ENCODE data around the gene RAB3IL1.

The RAB3IL1 gene

DNA sequence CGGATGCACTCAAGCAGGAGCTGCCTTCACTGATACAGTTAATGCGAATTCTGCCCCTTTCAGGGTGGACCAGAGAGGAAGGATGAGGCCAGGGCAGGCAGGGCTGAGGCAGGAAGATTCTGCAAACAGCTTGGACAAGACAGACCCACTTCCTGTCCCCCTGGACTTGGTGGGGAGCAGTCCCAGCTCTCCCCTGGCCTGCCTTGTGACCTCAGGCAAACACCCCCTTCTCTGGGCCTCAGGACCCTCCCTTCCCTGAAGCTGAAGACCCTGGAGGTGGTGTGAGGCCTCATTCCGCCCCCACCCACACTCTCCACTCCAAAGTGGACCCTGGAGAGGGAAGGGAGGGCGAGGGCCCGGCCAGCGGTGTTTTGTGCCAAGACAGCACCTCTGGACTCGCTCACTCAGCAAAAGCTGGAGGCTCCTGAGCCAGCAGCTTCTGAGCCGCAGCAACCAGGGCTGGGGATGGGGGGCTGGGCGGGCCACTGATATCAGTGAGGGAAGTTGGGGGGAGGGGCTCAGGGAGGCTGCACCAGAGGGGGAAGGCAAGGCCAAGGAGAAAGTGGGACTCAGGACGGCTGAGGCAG, 8.5 kb downstream of the RAB3IL1 start:
- peaks cover 8% of the 10 kb centered on the region for H3K4me1 ChIP-seq (ENCODE audit: control insufficient read depth, insufficient read depth, low read length, poor library complexity, severe bottlenecking)
- 53 to 77% methylated on average over 5 to 6 of the region's 10 CpGs for WGBS, 2 experiments (ENCODE audit: insufficient coverage in 2 of 2)
- peak overlapping the region; percentile 59 for H3K27ac ChIP-seq (ENCODE audit: low read depth, low read length, severe bottlenecking)
- H3K36me3 ChIP-seq (ENCODE audit: control insufficient read depth, insufficient read depth, low read length), result no peaks in the 10 kb centered on the region
- H3K9me3 ChIP-seq (ENCODE audit: control insufficient read depth, low read length), result no peaks in the 10 kb centered on the region
- H3K4me3 ChIP-seq (ENCODE audit: extremely low read depth, insufficient read depth, low read length, poor library complexity, severe bottlenecking), result no peak overlapping the region

DNA sequence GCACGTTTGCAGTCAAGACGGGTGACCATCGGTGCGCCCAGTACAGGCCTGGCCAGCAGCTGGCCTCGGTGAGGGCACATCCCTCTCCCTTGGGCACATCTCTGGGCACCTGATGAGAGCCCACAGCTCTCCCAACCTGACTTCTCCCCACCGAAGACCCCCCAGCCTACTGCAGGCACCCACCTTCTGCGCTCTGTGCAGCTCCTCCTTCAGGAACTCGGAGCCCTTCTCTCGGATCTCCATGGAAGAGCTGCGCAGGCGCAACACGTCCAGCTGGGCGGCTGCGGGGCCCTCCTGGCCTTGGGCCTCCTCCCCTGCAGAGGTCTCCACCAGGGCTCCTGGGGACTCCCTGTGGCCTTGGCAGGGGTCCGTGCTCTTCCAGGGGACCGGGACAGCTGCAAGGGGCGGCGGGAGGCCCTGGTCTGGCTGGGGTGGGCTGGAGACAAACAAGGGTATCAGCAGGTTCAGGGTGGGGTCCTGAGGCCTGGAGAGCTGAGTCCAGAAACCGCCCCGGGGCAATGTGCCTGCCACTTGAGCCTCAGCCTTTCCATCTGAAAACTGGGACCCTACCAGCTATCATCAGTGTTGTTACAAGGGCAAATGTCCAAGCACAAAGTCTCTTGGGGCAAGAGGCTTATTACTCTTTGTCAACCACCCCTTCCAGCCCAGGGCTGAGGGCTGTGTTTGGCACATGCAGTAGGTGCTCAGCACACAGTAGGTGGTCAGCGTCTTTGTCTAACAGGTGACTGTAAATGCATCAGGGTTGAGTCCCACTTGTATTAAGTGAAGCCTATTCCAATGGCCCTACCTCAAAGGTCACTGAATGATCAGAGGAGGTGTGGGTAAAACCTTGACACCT, 9.3 kb downstream of the RAB3IL1 start:
- peaks cover 8% of the 10 kb centered on the region for H3K4me1 ChIP-seq (ENCODE audit: control insufficient read depth, insufficient read depth, low read length, poor library complexity, severe bottlenecking)
- 94 to 95% methylated on average over 19 to 21 of the region's 21 CpGs for WGBS, 2 experiments (ENCODE audit: insufficient coverage in 2 of 2)
- no peak overlapping the region for H3K27ac ChIP-seq (ENCODE audit: low read depth, low read length, severe bottlenecking)
- H3K4me3 ChIP-seq (ENCODE audit: extremely low read depth, insufficient read depth, low read length, poor library complexity, severe bottlenecking), result no peak overlapping the region
- no peaks in the 10 kb centered on the region for H3K9me3 ChIP-seq (ENCODE audit: control insufficient read depth, low read length)
- H3K36me3 ChIP-seq (ENCODE audit: control insufficient read depth, insufficient read depth, low read length), result no peaks in the 10 kb centered on the region

DNA sequence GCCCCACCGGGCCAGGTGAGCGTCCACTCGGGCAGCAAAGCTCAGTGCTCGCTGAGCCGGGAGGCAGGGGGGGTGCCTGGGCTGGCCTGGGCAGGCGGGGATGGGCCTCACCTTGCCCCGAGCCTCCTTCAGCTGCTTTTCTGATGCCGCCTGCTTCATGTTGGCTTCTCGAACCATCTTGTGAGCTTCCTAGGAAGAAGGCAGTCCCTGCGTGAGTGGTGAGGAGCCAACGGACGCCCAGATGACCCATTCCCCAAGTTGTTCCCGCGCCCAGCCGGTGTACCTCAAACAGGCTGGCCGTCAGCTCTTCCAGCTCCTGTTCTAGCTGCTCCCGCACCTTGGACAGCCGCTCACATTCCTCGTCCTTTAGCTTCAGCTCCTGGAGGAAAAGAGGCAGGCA, 10.1 kb downstream of the RAB3IL1 start:
- 93 to 95% methylated on average over 16 to 19 of the region's 19 CpGs for WGBS, 2 experiments (ENCODE audit: insufficient coverage in 2 of 2)
- Histone ChIP-seq H3K4me3 (ENCODE audit: extremely low read depth, insufficient read depth, low read length, poor library complexity, severe bottlenecking) (no peak overlapping the region), H3K27ac (ENCODE audit: low read depth, low read length, severe bottlenecking) (no peak overlapping the region), H3K9me3 (ENCODE audit: control insufficient read depth, low read length) (no peaks in the 10 kb centered on the region), H3K4me1 (ENCODE audit: control insufficient read depth, insufficient read depth, low read length, poor library complexity, severe bottlenecking) (peaks cover 8% of the 10 kb centered on the region), H3K36me3 (ENCODE audit: control insufficient read depth, insufficient read depth, low read length) (no peaks in the 10 kb centered on the region)

DNA sequence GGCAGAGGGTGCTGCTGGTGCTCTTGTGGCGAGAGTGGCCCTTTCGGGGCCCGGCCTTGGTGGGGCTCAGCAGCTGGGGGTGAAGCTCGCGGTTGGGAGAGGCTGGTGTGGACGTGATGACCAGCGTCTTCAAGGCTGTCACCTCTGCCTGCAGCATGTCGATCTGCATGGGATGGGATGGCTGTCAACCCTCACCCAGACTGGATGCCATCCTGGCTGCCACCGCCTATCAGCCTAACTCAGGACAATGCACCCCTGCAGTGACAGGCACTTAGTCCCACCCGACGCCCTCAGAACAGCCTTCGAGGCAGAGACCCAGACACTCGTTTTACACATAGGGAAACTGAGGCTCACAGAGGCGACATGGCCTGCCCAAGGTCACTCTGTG, 10.8 kb downstream of the RAB3IL1 start:
- Histone ChIP-seq H3K4me3 (ENCODE audit: extremely low read depth, insufficient read depth, low read length, poor library complexity, severe bottlenecking) (no peak overlapping the region), H3K9me3 (ENCODE audit: control insufficient read depth, low read length) (no peaks in the 10 kb centered on the region), H3K4me1 (ENCODE audit: control insufficient read depth, insufficient read depth, low read length, poor library complexity, severe bottlenecking) (peaks cover 8% of the 10 kb centered on the region), H3K36me3 (ENCODE audit: control insufficient read depth, insufficient read depth, low read length) (no peaks in the 10 kb centered on the region), H3K27ac (ENCODE audit: low read depth, low read length, severe bottlenecking) (no peak overlapping the region)
- 88 to 89% methylated on average over 14 of the region's 14 CpGs for WGBS, 2 experiments (ENCODE audit: insufficient coverage in 2 of 2)

- 92 to 93% methylated on average over 7 to 13 of the region's 14 CpGs for WGBS, 2 experiments (ENCODE audit: insufficient coverage in 2 of 2)
- Histone ChIP-seq H3K27ac (ENCODE audit: low read depth, low read length, severe bottlenecking) (no peak overlapping the region), H3K36me3 (ENCODE audit: control insufficient read depth, insufficient read depth, low read length) (no peaks in the 10 kb centered on the region), H3K4me1 (ENCODE audit: control insufficient read depth, insufficient read depth, low read length, poor library complexity, severe bottlenecking) (peaks cover 8% of the 10 kb centered on the region), H3K4me3 (ENCODE audit: extremely low read depth, insufficient read depth, low read length, poor library complexity, severe bottlenecking) (no peak overlapping the region), H3K9me3 (ENCODE audit: control insufficient read depth, low read length) (no peaks in the 10 kb centered on the region)
Observed at GRCh38 chr11:61905801-61906521, 11.4 kb downstream of the RAB3IL1 start.

- no peaks in the 10 kb centered on the region for H3K9me3 ChIP-seq (ENCODE audit: control insufficient read depth, low read length)
- peaks cover 8% of the 10 kb centered on the region for H3K4me1 ChIP-seq (ENCODE audit: control insufficient read depth, insufficient read depth, low read length, poor library complexity, severe bottlenecking)
- no peak overlapping the region for H3K4me3 ChIP-seq (ENCODE audit: extremely low read depth, insufficient read depth, low read length, poor library complexity, severe bottlenecking)
- no peak overlapping the region for H3K27ac ChIP-seq (ENCODE audit: low read depth, low read length, severe bottlenecking)
- 94% methylated on average over 13 of the region's 13 CpGs for WGBS, 2 experiments (ENCODE audit: insufficient coverage in 2 of 2)
- H3K36me3 ChIP-seq (ENCODE audit: control insufficient read depth, insufficient read depth, low read length), result no peaks in the 10 kb centered on the region
Observed at GRCh38 chr11:61905067-61905696, 12.2 kb downstream of the RAB3IL1 start.

GRCh38 chr11:61904539-61905048, 12.8 kb downstream of the RAB3IL1 start:
- no peaks in the 10 kb centered on the region for H3K36me3 ChIP-seq (ENCODE audit: control insufficient read depth, insufficient read depth, low read length)
- H3K4me3 ChIP-seq (ENCODE audit: extremely low read depth, insufficient read depth, low read length, poor library complexity, severe bottlenecking), result no peak overlapping the region
- no peak overlapping the region for H3K27ac ChIP-seq (ENCODE audit: low read depth, low read length, severe bottlenecking)
- WGBS, 2 experiments (ENCODE audit: insufficient coverage in 2 of 2), result 54 to 72% methylated on average over 9 to 17 of the region's 19 CpGs
- no peaks in the 10 kb centered on the region for H3K9me3 ChIP-seq (ENCODE audit: control insufficient read depth, low read length)
- H3K4me1 ChIP-seq (ENCODE audit: control insufficient read depth, insufficient read depth, low read length, poor library complexity, severe bottlenecking), result peaks cover 8% of the 10 kb centered on the region

- H3K9me3 ChIP-seq (ENCODE audit: control insufficient read depth, low read length), result no peaks in the 10 kb centered on the region
- H3K36me3 ChIP-seq (ENCODE audit: control insufficient read depth, insufficient read depth, low read length), result no peaks in the 10 kb centered on the region
- peaks cover 6% of the 10 kb centered on the region for H3K4me1 ChIP-seq (ENCODE audit: control insufficient read depth, insufficient read depth, low read length, poor library complexity, severe bottlenecking)
- H3K27ac ChIP-seq (ENCODE audit: low read depth, low read length, severe bottlenecking), result no peak overlapping the region
- 92 to 95% methylated on average over 3 of the region's 3 CpGs for WGBS, 2 experiments (ENCODE audit: insufficient coverage in 2 of 2)
- H3K4me3 ChIP-seq (ENCODE audit: extremely low read depth, insufficient read depth, low read length, poor library complexity, severe bottlenecking), result no peak overlapping the region
Observed at GRCh38 chr11:61903845-61904244, 13.5 kb downstream of the RAB3IL1 start.

DNA sequence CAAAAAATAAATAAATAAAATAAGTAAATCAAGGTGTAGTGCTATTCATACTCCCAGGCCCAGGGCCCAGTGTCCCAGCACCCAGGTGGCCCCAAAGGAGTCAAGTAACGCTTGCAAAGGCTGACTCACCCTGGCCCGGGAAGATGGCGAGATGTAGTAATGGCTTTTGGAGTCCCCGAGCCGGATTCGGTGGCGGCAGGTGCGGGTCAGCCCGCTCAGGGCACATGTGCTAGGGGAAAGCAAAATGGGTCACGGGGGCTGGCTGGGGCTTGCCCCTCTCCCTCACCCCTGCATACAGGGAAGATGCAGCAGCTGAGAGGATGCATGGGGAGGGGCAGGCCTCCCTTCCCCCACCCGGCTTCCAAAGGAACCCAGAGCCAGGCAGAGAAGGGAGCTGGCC, 15.1 kb downstream of the RAB3IL1 start:
- Histone ChIP-seq H3K27ac (ENCODE audit: low read depth, low read length, severe bottlenecking) (no peak overlapping the region), H3K4me1 (ENCODE audit: control insufficient read depth, insufficient read depth, low read length, poor library complexity, severe bottlenecking) (peaks cover 6% of the 10 kb centered on the region), H3K4me3 (ENCODE audit: extremely low read depth, insufficient read depth, low read length, poor library complexity, severe bottlenecking) (no peak overlapping the region), H3K9me3 (ENCODE audit: control insufficient read depth, low read length) (no peaks in the 10 kb centered on the region), H3K36me3 (ENCODE audit: control insufficient read depth, insufficient read depth, low read length) (no peaks in the 10 kb centered on the region)
- WGBS, 2 experiments (ENCODE audit: insufficient coverage in 2 of 2), result 87 to 88% methylated on average over 11 of the region's 11 CpGs

GRCh38 chr11:61901397-61901796, 16.0 kb downstream of the RAB3IL1 start:
- no peaks in the 10 kb centered on the region for H3K36me3 ChIP-seq (ENCODE audit: control insufficient read depth, insufficient read depth, low read length)
- no peak overlapping the region for H3K4me3 ChIP-seq (ENCODE audit: extremely low read depth, insufficient read depth, low read length, poor library complexity, severe bottlenecking)
- 93 to 94% methylated on average over 9 to 10 of the region's 10 CpGs for WGBS, 2 experiments (ENCODE audit: insufficient coverage in 2 of 2)
- no peak overlapping the region for H3K27ac ChIP-seq (ENCODE audit: low read depth, low read length, severe bottlenecking)
- no peaks in the 10 kb centered on the region for H3K9me3 ChIP-seq (ENCODE audit: control insufficient read depth, low read length)
- peaks cover 6% of the 10 kb centered on the region for H3K4me1 ChIP-seq (ENCODE audit: control insufficient read depth, insufficient read depth, low read length, poor library complexity, severe bottlenecking)
